ENCODE measurements around the gene ADGRL3.

Gene ADGRL3

DNA sequence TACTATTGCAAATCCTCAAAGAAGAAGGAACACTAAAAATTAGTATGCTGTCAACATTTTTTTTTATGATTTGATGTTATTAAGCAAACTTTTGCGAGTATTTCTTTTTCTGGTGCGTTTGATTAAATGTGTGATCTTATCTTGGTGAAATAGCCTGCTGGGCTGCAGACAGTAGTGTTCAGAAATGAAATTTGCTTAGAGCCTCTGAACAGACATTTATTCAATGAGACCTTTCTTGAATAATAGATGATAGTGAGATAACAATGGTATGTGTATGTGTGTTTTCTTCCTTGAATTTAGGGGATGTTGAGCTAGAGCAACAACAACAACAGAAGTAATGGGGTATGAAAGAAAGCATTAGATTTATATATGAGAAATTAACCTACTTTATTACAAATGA lies 12.7 kb downstream of the ADGRL3 start:
- DNase-seq (ENCODE audit: low read depth): no peak
- H3K4me3 ChIP-seq (ENCODE audit: control insufficient read depth, low read depth, low read length): no peak overlapping the region
- TF ChIP-seq CTCF (IDR thresholded peaks at IDR 0.05; ENCODE audit: control insufficient read depth, insufficient read depth, low read depth, low read length, missing control alignments): no peak

- TF ChIP-seq CTCF (IDR thresholded peaks at IDR 0.05; ENCODE audit: control insufficient read depth, insufficient read depth, low read depth, low read length, missing control alignments): no peak
- H3K4me3 ChIP-seq (ENCODE audit: control insufficient read depth, low read depth, low read length): no peak overlapping the region
- DNase-seq (ENCODE audit: low read depth): no peak
These were observed 14.6 kb downstream of the ADGRL3 start for GRCh38 chr4:61214680-61215079.

GRCh38 chr4:61217222-61217621 lies 17.1 kb downstream of the ADGRL3 start:
- no peak for TF ChIP-seq CTCF (IDR thresholded peaks at IDR 0.05; ENCODE audit: control insufficient read depth, insufficient read depth, low read depth, low read length, missing control alignments)
- no peak overlapping the region for H3K4me3 ChIP-seq (ENCODE audit: control insufficient read depth, low read depth, low read length)
- DNase-seq (ENCODE audit: low read depth): no peak

DNA sequence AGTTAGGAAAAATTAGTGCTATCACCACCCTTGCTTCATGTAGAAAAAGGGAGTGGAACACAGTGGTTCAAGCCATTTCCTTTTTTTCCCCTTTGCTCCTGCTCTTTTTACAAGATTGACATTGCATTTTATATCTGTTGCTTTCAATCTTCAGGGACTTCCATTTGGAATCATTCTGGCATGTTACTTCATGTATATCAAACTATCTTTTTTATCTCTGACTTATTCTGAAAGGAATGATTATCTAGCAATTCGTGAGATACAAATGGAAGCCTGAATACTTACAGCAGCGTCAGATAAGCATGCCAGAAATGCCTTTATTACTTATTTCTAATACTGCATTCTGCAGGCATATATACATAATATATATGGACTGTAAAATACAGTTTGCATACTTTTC lies 20.4 kb downstream of the ADGRL3 start:
- H3K4me3 ChIP-seq (ENCODE audit: control insufficient read depth, low read depth, low read length): no peak overlapping the region
- TF ChIP-seq CTCF (IDR thresholded peaks at IDR 0.05; ENCODE audit: control insufficient read depth, insufficient read depth, low read depth, low read length, missing control alignments): no peak
- no peak for DNase-seq (ENCODE audit: low read depth)

- TF ChIP-seq CTCF (IDR thresholded peaks at IDR 0.05; ENCODE audit: control insufficient read depth, insufficient read depth, low read depth, low read length, missing control alignments): no peak
- H3K4me3 ChIP-seq (ENCODE audit: control insufficient read depth, low read depth, low read length): no peak overlapping the region
- DNase-seq (ENCODE audit: low read depth): no peak
These were observed 23.3 kb downstream of the ADGRL3 start for GRCh38 chr4:61223385-61223784.

DNA sequence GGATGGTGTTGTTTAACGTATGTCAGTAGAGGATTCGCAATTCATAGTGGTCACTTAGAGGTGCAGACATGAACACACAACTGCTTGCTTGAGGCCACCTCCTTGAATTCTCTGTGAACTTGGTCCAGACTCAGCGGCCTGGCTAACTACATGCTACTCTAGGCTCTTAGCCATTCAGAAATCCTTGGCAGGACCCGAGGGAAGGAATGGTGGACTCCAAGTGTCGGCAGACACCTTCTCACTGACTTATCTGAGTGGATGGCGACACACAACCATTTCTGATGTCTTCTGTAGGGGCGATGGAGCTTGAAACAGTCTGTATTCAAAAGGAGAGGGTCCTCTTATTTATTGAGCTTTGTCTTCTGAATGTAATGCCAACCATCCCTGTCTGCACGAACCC lies 24.4 kb downstream of the ADGRL3 start:
- no peak for DNase-seq (ENCODE audit: low read depth)
- no peak for TF ChIP-seq CTCF (IDR thresholded peaks at IDR 0.05; ENCODE audit: control insufficient read depth, insufficient read depth, low read depth, low read length, missing control alignments)

GRCh38 chr4:61225656-61226055 lies 25.5 kb downstream of the ADGRL3 start:
- no peak for DNase-seq (ENCODE audit: low read depth)
- no peak for TF ChIP-seq CTCF (IDR thresholded peaks at IDR 0.05; ENCODE audit: control insufficient read depth, insufficient read depth, low read depth, low read length, missing control alignments)

More for the DNA sequence above, 24.4 kb downstream of the ADGRL3 start:
- H3K4me3 ChIP-seq (ENCODE audit: control insufficient read depth, low read depth, low read length): no peak overlapping the region

More at GRCh38 chr4:61225656-61226055, 25.5 kb downstream of the ADGRL3 start:
- H3K4me3 ChIP-seq (ENCODE audit: control insufficient read depth, low read depth, low read length): no peak overlapping the region
